ENCODE results near the gene ACKR3.

Gene ACKR3

GRCh38 chr2:236569573-236569973 is at the start of gene ACKR3:
ACKR3 (plus strand) TSS chr2:236569825; CDS start chr2:236580466, 10,641 bp downstream.
- peak; percentile 62 for DNase-seq (ENCODE audit: low spot score)

- no peak for DNase-seq (ENCODE audit: low spot score)
These were observed 48.1 kb upstream of the ACKR3 start for GRCh38 chr2:236521556-236521955.

- no peak for DNase-seq (ENCODE audit: low spot score)
These were observed 46.4 kb upstream of the ACKR3 start for GRCh38 chr2:236523249-236523648.

- no peak for DNase-seq (ENCODE audit: low spot score)
These were observed 44.1 kb upstream of the ACKR3 start for GRCh38 chr2:236525411-236525997.

GRCh38 chr2:236526455-236527158 is 43.0 kb upstream of the ACKR3 start:
- no peak for DNase-seq (ENCODE audit: low spot score)

- DNase-seq (ENCODE audit: low spot score), result no peak
These were observed 42.4 kb upstream of the ACKR3 start for GRCh38 chr2:236527159-236527630.

- DNase-seq (ENCODE audit: low spot score), result no peak
These were observed 40.0 kb upstream of the ACKR3 start for GRCh38 chr2:236529606-236530005.

GRCh38 chr2:236530512-236530911 is 39.1 kb upstream of the ACKR3 start:
- no peak for DNase-seq (ENCODE audit: low spot score)

GRCh38 chr2:236531195-236531594 is 38.4 kb upstream of the ACKR3 start:
- no peak for DNase-seq (ENCODE audit: low spot score)

- no peak for DNase-seq (ENCODE audit: low spot score)
These were observed 37.6 kb upstream of the ACKR3 start for GRCh38 chr2:236531996-236532395.

- DNase-seq (ENCODE audit: low spot score), result no peak
These were observed 36.3 kb upstream of the ACKR3 start for GRCh38 chr2:236533343-236533742.

- DNase-seq (ENCODE audit: low spot score), result no peak
These were observed 34.6 kb upstream of the ACKR3 start for GRCh38 chr2:236535024-236535423.

- no peak for DNase-seq (ENCODE audit: low spot score)
These were observed 32.8 kb upstream of the ACKR3 start for GRCh38 chr2:236536727-236537398.

- no peak for DNase-seq (ENCODE audit: low spot score)
These were observed 31.4 kb upstream of the ACKR3 start for GRCh38 chr2:236538242-236538641.

- no peak for DNase-seq (ENCODE audit: low spot score)
These were observed 28.5 kb upstream of the ACKR3 start for GRCh38 chr2:236541008-236541562.

GRCh38 chr2:236544362-236544761 is 25.3 kb upstream of the ACKR3 start:
- no peak for DNase-seq (ENCODE audit: low spot score)

- DNase-seq (ENCODE audit: low spot score), result no peak
These were observed 24.4 kb upstream of the ACKR3 start for GRCh38 chr2:236545248-236545658.

GRCh38 chr2:236545814-236546480 is 23.7 kb upstream of the ACKR3 start:
- DNase-seq (ENCODE audit: low spot score), result no peak

GRCh38 chr2:236546561-236547002 is 23.0 kb upstream of the ACKR3 start:
- DNase-seq (ENCODE audit: low spot score), result no peak

GRCh38 chr2:236547725-236548124 is 21.9 kb upstream of the ACKR3 start:
- DNase-seq (ENCODE audit: low spot score), result no peak

GRCh38 chr2:236548179-236548921 is 21.3 kb upstream of the ACKR3 start:
- DNase-seq (ENCODE audit: low spot score), result peak; percentile 23
